NCI-H345 (cell line): Measurements from ENCODE around the gene PURA.

Experiments used
- DNase-seq: peaks from one replicate; lab custom pipeline; 2025; lab: John Stamatoyannopoulos, UW

The PURA gene

DNA sequence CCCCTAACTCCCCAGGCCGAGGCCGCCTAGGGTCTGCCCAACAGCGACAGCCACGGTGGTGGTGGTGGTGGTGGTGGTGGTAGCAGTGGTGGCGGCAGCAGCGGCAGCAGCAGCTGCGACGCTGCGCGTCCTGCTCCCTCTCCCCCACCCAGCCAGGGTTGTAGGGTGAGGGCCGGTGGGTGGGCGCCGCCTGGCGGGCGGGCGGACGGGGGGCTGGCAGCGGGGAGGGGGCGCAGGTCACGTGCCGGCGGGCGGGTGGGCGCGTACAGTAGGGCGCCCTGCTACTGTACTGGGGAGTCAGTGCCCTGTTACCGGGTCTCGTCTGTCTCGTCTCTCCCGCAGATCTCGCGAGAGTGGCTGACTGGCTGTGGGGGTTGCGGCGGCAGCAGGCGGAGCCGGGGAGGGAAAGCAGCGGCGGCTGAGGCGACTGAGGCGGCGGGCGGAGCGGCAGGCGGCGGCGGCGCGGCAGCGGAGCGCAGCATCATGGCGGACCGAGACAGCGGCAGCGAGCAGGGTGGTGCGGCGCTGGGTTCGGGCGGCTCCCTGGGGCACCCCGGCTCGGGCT, at the start of gene PURA:
Gene PURA (plus strand): TSS at position 411 of the 565 bp plus-strand sequence. CDS start 73 bp downstream, at position 484.
- peak; percentile 95 for DNase-seq

DNA sequence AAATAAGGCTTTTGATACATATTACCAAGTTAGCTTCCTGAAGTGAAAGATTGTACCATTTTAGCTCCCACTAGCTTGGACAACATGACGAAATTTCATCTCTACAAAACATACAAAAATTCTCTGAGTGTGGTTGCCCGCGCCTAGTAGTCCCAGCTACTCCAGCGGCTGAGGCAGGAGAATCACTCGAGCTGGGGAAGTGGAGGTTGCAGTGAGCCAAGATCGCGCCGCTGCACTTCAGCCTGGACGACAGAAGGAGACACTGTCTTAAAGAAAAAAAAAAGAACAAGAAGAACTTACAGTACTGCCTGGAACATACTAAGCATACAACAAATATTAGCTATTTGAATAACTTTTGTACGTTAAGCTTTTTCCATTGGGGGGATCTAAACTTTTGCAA, 41.1 kb upstream of the PURA start:
- no peak for DNase-seq

DNA sequence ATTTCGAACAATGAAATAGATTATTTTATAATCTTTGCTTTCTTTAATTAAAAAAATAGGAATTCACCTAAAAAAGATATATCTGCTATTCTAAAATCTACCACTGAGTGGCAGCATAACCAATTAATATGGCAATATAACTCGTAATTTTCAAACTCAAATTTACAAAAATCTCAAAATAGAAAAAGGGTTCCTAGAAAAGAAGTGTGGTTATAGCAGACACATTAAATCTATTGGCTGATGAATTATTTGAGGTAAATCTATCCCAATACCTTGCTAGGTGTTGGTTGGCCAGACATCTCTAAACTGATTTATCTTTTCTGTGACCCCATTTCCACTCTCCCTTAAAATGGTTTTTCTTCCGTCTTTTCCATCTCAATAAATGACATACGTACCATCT, 40.6 kb upstream of the PURA start:
- DNase-seq = no peak

DNA sequence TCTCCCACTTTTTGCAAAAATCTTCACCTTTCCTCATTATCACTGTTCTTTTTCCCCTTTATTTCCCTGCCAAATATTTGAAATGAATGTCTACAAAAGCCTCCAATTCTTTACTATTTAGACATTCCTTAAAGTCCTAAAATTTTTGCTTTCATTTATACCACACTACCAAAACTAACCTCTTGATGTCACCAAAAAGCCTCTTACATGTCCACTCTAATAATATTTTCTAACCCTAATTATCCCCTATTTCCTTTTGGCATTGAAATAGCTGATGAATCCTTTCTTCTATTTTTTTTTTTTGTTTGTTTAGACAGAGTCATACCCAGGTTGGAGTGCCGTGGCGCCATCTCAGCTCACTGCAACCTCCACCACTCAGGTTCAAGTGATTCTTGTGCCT, 38.5 kb upstream of the PURA start:
- DNase-seq = no peak

DNA sequence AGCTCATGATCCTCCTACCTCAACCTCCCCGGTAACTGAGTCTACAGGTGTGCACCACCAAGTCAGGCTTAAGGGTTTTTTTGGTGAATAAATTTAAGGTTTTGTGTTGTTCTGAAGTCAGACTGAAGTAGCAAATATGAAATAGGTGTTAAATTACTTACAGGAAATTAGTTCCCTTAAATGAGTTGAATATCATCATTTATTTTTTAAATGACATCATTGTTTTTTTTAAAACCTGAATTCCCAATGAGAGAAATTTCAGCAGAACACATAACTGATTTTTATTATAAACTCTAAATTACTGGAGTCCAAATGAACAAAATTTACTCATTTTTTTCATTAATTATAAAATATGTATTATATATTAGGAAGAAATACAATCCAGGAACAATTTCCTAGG, 37.8 kb upstream of the PURA start:
- DNase-seq = no peak

DNA sequence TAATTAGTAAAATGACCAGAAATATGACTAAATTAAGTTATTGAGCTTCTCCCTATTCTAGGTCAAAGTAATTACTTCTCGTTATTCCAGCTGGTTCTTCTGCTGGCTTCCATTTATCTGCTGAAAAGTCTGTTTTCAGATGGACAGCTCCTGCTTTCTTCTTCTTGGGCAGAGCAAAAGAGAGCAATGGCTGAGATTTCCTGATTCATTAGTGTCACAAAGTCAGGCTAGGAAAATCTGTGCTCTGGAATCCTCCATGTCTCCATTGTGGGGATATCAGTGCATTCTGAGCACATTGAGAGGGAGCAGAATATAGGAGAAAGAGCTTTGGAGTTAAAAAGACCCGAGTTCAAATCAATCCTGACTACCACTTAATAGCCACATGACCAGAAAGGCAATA, 37.1 kb upstream of the PURA start:
- no peak for DNase-seq

DNA sequence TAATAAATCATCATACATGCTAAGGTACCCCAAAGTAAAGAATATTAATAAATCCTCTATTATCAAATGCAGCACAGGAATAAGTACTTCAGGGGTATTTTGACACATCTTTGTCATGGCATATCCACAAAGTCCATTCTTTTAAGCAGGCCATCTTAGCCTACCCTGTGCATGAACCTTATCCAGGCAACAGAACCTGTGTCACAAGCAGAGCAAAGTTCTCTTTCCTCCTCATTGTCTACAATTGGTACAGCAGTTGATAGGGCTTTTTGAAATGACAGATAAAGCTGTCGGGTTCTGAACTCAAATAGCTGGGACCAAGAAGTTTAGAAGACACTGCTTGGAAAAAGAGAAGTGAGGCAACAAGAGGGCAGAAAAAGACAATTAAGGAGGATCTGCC, 30.8 kb upstream of the PURA start:
- no peak for DNase-seq

DNA sequence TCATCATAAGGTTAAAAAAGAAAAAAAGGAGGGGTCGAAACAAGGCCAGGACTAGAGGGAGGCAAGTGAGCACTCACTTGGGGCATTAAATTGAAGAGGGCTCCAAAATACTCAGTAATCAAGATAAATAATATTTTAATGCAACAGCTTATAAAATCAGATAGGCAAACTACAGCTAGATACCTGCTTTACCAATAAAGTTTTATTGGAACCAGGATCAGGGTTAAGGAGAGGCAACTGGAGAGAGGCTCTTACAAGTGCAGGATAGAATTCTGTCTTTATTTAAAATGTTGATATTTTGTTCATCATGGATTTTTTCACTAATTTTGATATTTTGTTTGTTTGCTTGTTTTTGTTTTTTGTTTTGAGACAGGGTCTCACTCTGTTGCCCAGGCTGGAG, 30.3 kb upstream of the PURA start:
- DNase-seq = no peak

DNA sequence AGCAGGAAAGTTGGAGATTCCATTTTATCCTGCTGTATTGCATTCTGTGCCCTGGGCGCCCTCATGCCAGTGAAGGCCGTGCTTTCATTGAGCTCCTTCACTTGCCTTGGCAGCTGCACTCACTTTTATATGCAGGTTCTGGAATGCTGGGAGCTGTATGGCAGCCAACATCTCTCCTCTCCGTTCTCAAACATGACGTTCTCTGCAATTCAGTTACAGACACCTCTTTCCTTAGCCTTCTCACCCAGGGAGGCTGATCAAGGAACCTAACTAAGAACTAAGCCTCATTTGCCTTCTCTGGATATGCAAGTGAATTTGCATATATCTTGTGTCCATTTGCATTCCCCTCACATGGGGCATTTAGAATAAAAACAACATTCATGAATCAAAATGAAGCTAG, 29.4 kb upstream of the PURA start:
- DNase-seq = no peak

DNA sequence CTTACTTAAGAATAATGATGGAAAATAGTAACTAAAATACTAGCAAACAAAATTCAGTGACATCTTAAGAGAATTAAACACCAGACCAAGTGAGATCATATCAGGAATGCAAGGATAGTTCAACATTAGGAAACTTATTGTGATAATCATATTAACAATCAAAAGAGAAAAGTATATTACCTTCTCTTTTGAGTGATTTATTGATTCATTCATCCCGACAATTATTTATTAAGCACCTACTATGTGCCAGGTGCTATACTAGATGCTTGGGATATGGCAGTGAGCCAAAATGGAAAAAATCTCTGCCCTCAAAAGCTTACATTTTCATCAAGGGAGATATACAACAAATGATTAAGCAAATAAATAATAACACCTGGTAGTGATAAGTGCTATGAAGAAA, 23.7 kb upstream of the PURA start:
- DNase-seq = no peak

DNA sequence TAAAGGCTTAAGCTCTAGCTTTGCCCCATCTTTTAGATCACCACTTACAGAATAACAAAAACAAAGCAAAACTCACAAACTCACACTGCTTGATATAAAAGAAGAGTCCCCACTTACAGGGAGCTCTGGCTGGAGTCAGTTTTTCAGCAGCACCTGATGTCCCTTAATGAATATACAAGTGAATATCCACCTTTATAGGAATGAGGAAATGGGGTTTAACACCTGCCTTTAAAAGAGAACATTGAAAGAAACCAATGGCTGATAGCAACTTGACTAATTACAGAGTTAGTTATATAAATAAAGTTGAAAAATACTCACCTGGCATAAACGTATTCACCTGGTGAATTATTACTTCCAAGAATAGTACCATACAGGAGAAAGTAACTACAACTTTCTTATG, 20.7 kb upstream of the PURA start:
- no peak for DNase-seq

DNA sequence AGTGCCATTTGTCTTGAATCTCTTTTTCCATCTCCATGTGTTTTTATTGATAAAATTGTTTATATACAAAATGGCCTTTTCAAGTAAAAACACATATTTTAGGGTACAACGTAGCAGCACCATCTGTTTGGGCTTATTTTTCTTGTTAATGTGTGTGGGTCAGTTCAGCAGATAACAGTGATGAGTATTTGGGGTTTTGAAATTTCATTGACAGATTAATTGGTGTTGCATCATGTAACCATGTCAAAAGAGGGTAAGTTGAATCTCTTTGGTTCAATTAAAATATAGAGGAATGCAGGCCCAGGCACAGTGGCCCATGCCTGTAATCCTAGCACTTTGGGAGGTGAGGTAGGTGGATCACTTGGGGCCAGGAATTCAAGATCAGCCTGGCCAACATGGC, 20.0 kb upstream of the PURA start:
- DNase-seq = no peak

DNA sequence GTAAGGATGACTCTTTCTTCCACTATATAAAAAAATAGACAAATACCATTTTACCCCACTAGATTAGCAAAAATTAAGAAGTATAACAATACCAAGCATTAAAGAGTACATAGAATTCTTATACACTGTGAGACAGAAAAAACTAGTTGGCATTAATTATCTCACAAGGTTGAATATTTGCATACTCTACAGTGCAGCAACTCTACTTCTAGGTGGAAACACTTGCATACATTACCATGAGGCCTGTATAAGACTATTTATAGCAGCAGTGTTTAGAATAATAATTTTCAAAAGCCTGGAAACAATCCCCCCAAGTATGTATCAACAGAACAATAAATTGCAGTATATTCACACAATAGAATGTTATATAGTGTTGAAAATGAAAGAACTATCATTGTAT, 19.0 kb upstream of the PURA start:
- no peak for DNase-seq

DNA sequence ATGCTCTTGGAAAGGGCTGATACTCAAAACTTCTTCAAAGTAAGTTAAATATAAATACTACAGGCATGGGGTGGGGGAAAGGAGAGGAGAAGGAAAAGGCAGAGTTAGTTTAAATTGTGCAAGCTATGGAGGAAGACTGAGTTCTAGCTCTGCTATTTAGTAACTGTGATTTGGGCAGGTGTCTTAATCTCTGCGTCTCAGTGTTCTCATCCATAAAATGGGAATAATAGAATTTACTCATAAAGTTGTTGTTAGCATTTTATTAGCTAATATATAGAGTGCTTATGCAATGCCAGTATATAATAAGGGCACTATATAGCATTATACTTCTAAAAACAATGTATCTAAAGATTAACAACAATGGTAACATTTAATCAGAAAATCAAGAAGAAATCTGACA, 12.7 kb upstream of the PURA start:
- DNase-seq = no peak

DNA sequence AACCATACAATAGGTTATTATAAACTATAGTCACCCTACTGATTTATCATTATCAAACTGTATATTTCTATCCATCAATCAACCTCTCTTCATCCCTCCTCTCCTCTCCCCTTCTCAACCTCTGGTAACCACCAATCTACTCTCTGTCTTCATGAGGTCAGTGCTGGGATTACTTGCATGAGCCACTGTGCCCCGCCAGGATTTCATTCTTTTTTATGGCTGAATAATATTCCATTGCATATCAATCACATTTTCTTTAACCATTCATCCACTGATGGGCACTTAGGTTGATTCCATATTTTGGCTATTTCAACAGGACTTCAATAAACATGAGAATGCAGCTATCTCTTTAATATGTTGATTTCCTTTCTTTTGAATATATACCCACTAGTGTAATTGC, 10.8 kb upstream of the PURA start:
- DNase-seq = no peak

DNA sequence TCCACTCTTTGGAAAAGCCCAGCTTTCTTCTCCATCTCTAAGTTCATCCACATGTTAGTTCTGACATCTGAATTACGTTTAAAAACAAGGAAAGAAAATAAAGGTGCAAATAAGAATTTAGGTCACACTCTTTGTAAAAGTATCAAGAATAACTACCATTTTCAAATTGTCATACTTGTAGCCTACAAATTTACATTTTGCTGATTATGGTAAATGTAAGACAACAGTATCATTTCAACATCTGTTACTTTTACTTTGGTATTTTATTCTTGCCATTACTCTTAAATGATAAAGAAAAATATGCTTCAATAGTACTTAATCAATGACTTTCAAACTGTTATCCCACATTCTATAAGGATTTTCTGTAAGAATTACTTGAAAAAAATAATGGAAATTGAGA, 9.8 kb upstream of the PURA start:
- DNase-seq = no peak

DNA sequence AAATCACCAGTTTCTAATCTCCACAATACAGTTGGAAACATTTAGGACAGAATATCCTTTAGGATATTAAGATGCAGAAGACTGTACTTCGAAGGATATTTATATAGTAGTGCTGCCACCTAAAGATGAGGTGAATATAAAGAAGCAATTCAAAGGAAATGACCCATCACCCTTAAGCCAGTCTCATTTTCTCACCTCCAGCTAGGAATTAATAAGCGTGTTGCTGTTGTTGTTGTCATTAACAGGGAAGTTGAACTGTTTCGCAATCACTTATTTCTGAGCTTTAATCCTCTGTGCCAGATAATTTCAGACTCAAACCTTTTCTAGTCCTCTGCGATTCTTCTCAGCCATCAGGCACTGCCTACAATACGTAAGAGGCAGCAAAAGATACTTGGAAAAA, 7.8 kb upstream of the PURA start:
- DNase-seq = no peak

DNA sequence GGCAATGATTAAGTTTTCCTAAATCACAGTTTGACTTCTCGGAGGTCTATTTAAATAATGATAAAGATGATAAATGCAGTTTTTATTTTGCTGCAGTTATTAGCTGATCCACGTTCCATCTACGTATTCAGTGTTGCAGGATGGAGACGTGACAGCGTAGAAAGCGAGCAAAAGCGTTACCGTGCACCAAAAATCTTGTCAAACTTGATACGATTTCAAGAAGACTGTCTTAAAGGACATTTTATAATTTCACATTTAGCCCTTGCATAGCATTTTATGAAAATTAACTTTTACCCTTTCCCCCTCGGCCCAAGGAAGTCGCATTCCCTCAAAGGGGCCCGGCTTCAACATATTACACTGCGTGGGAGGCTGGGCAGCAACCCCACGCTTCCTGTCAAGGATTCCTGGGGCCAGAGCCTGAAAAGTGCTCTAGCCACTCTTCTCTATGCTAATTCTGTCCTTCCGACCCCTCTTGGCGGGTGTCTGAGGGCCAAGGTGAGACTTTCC, 7.1 kb upstream of the PURA start:
- DNase-seq = no peak

DNA sequence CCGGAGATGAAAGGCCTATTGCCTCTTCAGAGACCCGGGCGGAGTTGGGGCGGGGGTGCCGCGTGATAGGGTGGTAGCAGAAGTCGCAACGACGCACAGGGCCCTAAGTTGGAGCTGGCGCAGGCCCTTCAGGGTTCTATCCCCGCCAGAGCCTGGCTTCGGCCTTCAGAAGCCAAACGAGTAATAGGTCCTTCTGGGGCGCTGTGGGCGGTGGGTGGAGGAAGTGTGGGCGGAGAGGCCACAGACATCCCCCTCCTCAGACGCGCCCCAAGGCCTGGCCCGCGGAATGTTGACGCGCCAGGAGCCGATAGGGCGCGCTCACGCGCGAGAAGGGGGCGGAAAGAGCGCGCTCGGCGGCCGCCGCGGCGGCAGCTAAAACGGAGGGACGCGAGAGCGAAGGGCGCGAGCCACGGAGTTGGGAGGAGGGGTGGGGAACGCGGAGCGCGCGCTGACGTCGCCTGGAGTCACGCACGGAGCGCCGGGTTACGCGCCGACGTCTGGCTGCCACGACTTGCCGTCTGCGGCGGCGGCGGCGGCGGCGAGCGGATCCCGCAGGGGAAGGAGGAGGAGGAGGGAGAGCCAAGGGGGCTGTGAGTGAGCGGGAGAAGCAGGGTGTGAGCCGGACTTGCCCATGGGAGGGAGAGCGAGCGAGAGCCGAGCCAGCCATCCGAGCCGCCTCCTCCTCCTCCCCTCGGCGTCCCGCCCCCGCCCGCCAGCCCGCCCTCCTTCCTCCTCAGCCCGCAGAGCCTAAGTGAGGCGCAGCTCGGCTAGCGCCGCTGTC, 6.4 kb upstream of the PURA start:
- DNase-seq = peak; percentile 91

DNA sequence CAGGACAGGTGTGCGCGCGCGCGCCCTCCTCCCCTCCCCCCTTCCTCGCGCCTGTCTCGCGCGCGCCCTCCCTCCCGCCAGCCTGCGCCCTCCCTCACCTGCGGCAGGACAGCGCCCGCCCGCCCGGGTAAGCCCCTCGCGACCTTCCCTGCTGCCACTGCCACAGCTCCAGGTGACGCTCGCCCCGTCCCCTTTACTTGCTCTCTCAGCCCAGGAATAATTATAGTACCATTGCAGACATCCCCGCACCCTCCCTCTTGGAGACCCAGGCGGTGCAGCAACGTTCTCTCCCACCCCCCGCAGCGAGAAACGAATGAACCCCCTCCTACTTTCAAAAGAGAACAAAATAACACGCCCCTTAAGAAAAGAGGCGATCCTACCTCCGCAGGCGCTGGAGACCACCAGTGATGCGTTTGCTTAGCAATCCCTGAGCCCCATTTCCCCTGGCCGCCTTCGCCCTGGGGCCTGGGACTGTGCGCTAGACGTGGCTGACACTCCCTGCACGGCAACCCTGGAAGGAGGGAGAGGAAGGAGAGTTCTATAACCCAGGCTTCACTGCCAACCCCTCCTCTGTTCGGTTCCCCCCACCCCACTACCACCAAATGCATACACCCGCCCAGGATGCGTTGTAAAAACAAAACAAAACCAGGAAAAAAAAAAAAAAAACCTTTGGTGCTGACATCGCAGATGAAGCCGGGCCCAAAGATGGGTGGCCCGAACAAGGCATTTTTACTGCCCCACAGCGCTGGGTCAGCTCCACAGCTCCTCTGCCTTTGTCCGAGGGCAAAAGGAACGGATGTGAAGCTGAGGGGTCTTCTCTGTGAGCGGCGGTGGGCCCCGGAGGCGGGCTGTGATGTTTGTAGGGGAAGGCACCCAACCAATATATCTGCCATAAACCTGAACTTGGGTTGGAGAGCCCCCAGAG, 5.6 kb upstream of the PURA start:
- DNase-seq = no peak

DNA sequence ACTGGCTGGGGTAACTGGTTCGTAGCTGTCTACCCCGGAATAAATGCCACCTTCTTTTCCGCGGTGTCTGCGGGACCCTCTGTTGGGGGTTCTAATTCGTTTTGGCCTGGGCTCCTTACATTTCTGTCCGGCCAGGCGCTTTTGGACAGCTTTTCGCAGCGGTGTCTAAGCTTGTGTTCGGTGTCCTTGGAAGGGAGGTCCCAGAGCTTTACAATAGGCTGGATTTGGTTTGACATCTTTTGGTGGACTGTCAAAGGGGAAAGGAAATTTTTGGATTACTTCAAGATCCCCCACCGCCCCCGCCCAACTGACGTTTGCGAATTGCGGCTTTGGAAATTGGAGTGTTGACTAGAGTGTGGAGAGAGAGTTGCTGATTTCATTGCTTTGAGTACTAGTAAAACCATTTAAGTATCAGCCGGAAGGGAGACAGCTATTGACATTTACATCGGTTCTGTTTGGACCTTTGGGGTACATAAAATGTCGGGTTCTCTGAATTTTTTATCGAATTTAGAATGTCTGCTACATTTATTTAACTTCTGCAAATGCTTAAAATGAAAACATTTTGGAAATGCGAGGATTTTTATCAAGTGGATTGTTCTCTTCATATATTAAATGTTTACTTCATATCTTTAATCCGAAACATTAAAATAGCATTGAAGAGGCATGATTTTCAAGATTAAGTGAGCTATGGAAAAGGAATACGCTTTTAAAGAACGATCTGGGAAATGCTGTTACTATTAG, 4.7 kb upstream of the PURA start:
- DNase-seq = no peak
